GM18858 (cell line): ENCODE results near the gene GPR18.
"Not testable (repeated sequence)": the region's sequence is repeated elsewhere in the genome, so short reads cannot be mapped to it uniquely, and the experiment has no call there.

ENCODE experiments used
- ATAC-seq: cut with Tn5 transposase; IDR thresholded peaks from one replicate; pipeline ENCODE4 v1.9.1; 2021; ENCODE audit not compliant: unreplicated experiment

GPR18 gene

GRCh38 chr13:99211421-99212035 lies 46.7 kb downstream of the GPR18 start:
- no peak for ATAC-seq

GRCh38 chr13:99210627-99211026 lies 47.6 kb downstream of the GPR18 start:
- ATAC-seq: not testable (repeated sequence)

- no peak for ATAC-seq
Measured at GRCh38 chr13:99208845-99209527, 49.2 kb downstream of the GPR18 start.

GRCh38 chr13:99208185-99208584 lies 50.0 kb downstream of the GPR18 start:
- ATAC-seq: no peak

GRCh38 chr13:99207511-99207910 lies 50.7 kb downstream of the GPR18 start:
- ATAC-seq: no peak

- ATAC-seq: no peak
Measured at GRCh38 chr13:99206873-99207272, 51.3 kb downstream of the GPR18 start.

- ATAC-seq: no peak
Measured at GRCh38 chr13:99206226-99206625, 52.0 kb downstream of the GPR18 start.

- no peak for ATAC-seq
Measured at GRCh38 chr13:99205621-99206220, 52.5 kb downstream of the GPR18 start.
